Measurements from ENCODE around the gene SIN3A.

The SIN3A gene

DNA sequence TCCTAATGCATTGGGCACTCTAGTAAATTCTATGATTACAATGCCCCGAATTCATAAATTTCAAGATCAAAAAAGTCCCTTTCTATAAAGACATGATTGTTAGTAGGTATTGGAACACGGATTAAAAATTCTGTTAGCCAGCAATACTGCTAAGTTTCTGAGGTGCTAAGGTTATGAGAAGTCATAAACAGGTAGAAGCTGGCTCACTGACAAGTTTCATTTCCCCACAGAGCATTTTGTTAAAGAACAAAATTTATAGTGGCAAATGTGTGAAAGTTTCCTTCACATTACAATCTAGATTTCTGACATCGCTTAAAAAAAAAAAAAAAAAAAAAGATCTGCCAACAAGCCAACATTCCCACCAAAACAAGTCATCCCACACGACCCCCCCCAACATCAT lies 70.7 kb downstream of the SIN3A start:
- DNase-seq (ENCODE audit: low read depth in 2 of 2): no peak

DNA sequence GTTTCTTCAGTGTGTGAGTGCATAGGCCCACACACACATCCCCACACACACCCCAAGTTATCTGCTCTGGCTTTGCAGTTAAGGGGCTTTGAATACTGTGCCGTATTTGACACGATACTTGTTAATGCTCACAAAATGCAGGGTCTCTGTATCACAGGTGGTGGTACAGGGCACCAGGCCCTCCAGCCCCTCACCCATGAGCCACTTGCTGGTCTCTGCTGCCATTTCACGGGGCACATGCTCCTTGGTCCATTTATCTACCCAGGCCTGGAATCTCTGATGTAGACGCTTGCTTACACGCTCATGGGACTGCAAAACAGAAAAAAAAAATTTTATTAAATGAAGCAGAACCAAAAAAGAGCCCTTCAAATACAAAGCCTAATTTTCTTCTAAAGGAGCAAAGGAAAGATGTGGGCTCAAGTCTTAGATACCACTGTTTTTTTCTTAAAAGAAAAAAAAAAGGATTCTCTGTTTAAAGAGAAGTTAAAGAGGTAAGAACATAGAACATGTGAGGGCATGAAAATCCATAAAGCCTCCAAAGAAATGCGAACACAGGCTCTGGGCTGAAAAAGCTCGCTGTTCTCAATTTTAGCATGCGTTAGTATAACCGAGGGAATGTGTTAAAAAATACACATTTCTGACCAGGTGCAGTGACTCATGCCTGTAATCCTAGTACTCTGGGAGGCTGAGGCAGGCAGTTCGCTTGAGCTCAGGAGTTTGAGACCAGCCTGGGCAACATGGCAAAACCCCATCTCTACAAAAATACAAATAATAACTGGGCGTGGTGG lies 79.4 kb downstream of the SIN3A start:
- DNase-seq (ENCODE audit: low read depth in 2 of 2): no peak

DNA sequence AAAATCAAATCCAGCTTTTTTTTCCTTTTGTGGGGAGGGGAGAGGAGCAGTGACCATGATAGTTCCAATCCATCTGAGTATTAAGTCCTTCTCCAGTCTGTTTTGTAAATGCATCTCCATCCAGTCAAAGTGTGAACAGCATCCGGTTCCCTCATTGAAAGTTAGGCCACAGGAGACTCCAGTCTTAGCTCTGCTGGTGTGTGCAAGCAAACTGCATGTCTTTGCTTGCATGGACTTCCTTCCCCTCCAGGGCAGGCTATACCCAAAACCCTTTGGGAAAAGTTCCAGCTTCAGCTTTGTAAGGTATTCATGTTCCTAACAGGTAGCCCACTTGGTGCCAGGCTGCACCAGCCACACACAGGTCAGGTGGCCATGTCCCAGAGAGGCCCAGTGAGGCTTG lies 80.0 kb downstream of the SIN3A start:
- no peak for DNase-seq (ENCODE audit: low read depth in 2 of 2)

DNA sequence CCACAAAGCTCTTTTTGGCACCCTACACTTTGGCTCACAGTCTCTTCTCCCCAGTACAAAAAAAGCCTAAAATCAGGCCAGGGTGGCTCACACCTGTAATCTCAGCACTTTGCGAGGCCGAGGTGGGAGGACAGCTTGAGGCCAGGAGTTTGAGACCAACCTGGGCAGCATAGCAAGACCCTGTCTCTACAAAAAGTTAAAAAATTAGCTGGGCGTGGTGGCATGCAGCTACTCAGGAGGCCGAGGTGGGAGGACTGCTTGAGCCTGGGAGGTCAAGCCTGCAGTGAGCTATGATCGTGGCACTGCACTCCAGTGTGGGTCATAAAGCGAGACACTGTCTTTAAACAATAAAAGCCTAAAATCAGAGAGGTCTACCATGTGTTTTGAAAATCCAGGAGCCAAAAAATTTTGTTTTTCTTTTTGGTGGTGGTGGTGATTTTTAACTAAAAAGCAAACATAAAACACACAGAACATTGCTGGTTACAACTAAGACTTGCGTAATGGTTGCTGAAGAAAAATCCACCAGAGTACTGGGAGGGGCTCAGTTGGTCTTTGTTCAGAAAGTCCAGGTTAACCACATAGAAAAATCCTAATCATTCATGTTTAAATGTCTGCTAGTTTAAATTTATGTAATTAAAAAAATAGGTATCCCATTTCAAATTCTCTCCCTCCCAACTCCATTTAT lies 81.5 kb downstream of the SIN3A start:
- no peak for DNase-seq (ENCODE audit: low read depth in 2 of 2)

DNA sequence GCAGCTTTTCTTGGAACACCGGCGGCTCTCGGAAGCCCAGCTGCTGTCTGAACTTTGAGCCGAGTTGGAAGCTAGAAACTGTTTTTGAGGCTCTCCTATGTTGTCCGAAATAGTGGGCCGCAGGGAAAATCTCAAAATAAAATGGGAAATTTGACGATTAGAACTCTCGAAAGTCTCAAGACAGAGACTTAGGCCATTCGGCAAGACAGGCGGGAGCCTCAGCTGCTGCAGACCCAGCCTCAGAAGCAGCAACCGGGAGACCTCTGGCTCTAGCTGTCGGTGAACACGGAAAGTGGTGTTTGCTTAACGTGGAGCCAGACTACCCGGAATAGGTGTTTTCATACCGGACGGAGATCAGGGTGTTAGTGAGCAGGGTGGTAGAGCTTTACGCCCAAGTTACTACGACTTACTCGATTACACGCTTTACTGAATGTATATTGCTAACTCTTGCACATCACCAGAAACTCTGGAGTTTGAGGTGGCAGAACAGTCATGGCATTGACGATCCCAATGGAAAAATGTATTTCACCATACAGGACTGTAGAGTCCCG lies 82.7 kb downstream of the SIN3A start:
- no peak for DNase-seq (ENCODE audit: low read depth in 2 of 2)

DNA sequence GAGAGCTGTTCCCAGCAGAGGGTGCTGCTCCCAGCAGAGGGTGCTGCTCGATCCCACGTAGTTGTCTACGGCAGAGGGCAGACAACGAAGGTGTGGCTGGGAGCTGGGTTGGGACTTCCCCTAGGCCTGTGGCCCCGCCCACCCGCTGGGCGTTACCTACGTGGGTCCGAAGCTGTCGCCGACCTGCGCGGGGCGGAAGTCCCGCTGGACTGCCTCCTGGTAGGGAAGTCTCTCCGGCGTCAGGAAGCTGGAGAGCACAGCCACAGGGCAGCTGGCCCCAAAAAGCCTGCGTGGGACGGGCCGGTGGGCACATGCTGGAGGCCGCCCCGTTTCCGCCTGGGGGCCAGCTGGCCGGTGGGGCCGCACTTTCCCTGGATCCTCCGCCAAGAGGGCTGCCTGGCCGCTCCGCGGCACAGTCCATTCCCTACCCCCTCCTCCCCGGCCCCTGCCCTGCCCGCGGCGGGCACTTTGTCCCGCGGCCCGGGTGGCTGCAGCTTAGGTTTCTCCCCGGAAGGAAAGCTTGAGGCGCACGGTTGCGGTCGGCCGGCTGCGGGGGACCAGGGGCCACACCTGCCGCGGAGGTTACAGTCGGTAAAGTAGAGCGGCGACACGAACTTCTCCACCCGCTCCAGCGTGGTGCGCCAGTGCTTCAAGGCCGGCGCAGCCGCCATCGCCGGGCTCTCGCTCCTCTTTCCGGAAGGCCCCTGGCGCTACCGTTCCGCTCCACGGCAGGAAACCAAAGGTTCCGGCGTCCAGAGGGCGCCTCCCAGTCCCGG lies 83.4 kb downstream of the SIN3A start, which contains the start of gene MAN2C1:
Gene MAN2C1, minus strand, starts transcription at position 695 of the 776 bp plus-strand sequence. Its CDS starts 24 bp downstream, at position 671.
- DNase-seq (ENCODE audit: low read depth in 2 of 2): peak; percentile 77 to 81

DNA sequence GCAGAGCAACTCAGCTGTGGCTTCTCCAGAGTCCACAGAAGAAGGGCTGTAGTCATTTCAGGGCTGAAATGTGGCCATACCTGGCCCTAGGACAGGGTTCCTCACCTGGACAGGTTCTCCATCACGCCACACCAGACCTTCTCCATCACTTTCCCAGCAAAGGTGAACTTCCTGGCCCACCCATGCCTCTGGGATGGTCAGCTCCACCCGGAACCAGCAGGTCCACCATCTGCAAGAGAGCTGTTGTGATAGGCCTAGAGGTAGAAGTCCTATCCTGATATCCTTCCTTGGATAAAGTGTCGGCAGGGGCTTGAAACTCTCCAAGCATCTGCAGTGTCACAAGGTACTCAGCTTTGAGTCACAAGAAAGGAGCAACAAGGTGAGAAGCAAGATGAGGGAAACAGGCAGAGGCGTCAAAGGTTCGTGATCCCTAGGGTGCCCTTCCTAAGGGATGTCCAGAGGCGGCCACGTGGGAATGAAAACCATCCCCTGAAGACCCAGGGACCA lies 84.0 kb downstream of the SIN3A start:
- no peak for DNase-seq (ENCODE audit: low read depth in 2 of 2)

DNA sequence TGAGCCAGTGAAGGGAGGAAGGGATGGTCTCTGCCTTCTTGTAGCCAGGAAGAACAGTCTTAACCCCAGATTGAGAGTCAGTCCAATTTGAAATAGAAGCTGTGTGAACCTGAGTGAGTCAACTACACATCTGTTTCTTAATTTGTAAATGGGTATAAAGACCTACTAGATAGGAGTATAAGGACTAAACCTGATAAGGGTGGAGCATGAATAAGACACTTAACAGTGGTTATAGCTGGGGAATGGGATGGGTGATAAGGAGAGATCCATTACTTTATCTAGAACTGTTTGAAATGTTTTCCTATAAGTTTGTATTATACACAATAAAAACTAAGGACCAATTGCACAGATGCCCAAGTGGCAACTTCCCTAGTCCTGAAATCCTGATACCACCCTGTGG lies 84.5 kb downstream of the SIN3A start:
- DNase-seq (ENCODE audit: low read depth in 2 of 2): no peak

DNA sequence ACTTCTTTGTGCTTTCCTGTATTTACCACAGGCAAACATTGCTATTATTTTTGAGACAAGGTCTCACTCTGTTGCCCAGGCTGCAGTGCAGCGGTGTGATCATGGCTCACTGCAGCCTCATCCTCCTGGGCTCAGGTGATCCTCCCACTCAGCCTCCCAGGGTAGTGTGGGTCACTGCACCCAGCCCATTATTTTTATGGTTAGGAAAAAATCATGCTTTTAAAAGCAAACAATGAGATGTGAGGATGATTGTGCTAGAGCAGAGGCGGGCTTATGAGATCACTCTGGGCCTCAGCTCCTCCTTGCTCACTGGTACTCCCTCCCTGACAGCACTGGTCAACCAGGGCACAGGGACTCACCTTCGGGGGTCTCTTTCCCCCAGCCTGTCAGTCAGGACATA lies 85.3 kb downstream of the SIN3A start:
- no peak for DNase-seq (ENCODE audit: low read depth in 2 of 2)

DNA sequence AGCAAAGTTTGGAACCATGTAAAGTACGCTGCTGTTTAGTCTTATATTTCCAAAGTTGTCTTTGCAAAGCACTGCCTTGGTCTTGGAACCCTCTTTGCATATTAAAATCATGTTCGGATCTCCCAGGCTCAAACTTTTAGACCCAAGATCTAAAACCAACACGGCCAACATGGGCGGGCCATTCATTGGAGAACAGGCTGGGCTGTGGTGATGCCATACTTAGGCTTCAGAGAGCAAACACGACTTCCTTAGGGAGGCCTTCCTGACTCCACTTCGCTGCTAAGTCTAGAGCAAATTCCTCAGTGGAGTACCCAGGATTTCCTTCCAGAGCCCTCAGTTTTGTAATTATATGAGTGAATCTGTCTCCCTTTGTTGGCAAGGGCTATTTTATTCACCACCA lies 86.6 kb downstream of the SIN3A start:
- no peak for DNase-seq (ENCODE audit: low read depth in 2 of 2)

DNA sequence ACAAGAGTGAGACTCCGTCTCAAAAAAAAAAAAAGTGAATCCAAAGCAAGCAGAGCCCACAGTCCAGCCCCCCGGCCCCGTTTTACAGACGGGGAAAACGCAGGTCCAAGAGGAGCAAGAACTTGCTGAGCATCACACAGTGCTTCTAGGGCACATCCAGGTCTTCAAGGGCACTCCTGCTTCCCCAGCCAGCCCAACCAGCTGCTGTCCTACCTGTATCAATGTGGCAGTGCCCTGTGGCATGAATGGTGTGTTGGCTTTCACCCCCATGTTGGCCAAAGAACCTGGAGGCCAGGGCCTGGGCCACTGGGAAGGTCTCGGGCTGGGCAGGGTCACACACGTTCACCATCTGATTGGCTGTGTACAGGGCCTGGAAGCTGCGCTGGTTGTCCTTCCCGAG lies 87.7 kb downstream of the SIN3A start:
- DNase-seq (ENCODE audit: low read depth in 2 of 2): no peak

DNA sequence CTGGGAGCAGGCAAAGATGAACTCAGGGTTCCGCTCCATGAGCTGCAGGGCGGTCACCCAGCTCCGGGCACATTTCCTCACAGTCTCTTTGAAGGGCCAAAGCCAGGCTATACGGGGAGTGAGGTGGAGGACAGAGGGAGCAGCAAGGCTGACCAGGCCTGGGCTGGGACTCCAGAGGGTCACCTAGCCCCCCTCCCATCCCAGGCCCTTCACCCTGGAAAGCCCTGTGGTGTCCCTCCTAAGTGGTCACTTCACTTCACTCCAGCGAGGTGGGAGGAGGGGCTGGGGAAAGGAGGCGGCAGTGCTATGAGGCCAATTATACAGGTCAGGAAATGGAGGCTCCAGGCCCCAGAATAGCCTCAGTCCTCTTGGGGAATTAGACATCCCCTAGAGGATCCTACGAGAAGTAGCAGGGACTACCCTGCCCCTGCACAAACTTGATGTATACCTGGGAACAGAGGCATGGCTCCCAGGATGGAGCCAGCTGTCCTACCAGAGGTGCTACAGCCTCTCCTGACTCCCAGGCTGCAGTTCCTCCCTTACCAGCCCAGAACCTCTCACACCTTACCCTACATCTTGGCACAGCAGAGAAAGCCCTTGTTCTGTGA lies 88.7 kb downstream of the SIN3A start:
- no peak for DNase-seq (ENCODE audit: low read depth in 2 of 2)

DNA sequence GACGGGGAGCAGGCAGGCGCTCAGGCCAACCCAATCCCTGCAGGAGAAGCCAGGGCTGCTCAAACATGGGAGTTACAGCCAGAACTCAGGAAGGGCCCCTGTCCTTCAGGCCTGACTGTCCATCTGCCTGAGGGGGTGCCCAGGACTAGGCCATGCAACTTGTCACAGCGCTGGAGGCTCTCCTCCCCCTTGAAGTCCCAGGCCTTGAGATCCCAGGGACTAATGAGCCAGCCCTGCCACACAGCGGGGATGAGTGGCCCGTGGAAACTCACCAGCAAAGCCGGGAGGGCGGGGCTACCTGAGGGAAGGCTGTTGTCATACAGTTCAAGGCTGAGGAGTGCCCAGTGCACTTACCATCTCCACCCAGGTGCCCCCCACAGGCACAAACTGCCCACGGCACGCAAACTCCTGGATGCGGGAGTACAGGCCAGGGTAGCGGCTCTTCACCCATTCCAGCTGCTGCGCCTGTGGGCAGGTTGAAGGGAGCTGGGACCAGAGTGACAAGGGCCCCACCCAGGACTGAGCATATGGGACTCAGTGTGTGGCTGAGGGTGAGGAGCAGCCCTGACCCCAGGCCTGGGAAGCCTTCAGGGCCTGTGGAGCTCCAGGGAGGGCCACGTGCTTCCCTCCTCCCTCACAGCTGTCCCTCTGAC lies 89.4 kb downstream of the SIN3A start:
- DNase-seq (ENCODE audit: low read depth in 2 of 2): no peak

DNA sequence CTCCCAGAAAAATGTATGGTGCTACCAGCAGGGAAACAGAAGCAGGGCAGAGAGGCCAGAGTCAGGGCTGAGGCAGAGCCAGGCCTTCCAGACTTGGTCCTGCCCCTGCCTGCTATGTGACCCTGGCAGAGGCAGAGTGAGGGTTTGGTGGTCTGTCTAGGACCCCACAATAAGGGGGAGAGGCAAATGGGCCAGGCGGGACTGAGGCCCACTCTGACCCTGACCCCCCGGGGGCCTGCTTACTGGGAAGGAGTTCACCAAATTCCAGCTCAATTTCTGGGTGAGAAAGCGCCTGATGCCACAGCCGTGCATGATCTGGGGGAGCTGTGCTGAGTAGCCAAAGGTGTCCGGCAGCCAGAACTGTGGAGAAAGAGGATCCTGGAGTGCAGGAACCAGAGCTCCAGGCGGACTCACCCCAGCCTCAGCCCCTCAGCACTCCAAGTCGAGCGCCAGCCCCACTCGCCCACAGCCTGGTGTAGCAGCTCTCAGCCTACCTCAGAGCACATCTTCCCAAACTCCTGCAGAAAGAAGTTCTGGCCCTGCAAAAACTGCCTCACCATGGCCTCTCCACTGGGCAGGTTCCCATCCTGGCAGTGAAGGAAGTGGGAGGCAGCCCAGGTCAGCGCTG lies 90.0 kb downstream of the SIN3A start:
- DNase-seq (ENCODE audit: low read depth in 2 of 2): no peak

DNA sequence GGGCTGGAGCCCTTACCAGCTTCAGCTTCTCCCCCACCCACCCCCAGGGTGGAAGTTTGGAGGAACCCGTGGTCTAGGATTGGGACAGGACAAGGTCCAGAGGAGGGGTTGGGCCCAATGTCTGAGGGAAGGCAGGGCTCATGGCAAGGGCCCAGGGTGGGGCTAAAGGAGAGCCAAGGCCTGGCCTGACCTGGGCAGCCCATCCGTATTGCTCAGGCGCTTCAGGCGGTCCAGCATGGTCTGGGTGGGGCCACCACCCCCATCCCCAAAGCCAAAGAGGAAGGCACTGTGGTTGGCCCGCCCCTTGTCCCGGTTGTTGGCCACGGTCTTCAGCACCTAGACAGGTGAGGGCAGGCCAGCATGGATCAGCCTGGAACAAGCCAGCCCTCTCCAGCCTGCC lies 90.6 kb downstream of the SIN3A start:
- DNase-seq (ENCODE audit: low read depth in 2 of 2): no peak

DNA sequence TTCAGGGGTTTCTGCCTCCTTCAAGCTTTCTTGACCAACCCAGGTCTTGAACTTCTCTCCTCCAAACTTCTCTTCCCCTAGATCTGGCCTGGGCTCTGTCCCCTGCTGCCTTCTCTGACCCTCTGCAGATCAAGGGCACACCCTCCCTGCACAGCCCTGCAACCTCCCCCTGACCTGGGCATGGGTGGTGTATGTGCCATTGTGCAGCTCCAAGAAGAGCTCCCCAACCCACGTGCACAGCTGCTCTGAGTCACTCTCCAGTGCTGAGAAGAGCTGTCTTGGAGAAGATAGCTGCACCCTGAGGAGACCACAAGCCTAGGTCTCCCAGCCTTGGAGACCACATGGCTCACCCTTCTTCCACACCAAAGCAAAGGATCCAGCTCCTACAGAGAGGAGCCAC lies 91.1 kb downstream of the SIN3A start:
- no peak for DNase-seq (ENCODE audit: low read depth in 2 of 2)

DNA sequence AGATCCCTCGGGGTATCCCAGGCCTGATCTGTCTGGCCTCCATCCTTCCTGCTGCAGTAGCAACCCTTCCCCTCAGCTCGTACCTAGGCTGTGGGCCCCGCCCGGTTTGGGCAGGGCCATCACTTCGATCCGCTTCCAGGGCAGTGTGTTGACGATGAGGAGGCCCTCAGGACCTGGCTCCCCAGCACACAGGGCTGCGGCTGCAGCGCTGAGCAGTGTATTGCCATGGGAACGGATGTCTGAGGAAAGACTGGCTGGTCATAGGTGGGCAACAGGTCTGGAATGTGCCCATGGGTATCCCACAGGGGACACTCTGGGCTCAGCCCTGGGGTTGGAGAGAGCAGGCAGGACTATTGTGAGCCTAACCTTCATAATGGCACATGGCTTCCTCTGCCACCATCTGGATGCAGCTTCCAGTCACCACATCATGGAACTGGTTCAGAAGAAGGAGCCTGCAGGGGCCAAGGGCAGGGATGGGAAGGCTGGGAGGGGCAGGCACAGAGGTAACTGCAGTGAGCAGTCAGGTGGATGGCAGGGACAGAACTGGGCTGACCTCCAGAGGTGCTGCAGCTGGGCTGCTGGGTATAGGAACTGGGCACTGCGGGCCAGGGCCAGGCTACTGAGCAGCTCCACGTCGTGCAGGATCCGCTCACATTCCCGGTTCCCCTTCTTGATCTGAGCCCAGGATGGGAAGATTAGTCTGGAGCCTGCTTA lies 91.8 kb downstream of the SIN3A start:
- DNase-seq (ENCODE audit: low read depth in 2 of 2): no peak

DNA sequence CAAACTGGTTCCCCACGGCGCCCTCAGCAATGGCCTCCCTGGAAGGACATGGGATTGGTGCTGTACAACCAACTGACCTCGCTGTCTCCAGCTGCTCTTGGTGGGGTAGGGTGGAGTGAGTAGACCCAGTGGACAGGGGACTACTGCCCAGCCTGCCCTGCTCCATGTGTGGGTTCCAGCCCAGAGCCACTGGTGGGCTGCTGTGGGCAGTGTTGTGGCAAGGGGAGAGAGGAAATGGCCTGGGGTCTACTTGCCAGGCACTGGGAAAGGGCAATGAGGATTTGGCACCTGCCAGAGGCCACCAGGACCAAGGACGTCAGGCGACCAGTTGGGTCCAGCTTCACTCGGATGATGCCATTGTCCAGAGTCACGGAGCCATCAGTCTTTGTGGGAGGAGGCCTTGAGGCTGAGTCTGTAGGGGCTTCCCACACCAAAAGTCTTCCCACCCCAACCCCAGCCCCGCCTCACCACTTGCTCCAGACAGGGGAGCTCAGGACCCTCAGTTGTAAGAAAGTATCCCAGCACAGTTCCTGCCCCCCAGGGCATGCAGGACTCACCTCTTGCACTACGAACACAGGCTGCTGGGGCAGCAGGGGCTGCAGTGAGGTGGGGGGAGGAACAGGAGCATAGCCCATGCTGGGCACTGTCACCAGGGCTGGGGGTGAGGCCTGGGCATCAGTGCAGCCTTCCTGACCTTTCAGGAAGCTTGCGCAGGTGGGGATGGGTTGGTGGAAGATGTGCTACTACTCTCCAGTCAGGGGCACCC lies 92.5 kb downstream of the SIN3A start:
- no peak for DNase-seq (ENCODE audit: low read depth in 2 of 2)

DNA sequence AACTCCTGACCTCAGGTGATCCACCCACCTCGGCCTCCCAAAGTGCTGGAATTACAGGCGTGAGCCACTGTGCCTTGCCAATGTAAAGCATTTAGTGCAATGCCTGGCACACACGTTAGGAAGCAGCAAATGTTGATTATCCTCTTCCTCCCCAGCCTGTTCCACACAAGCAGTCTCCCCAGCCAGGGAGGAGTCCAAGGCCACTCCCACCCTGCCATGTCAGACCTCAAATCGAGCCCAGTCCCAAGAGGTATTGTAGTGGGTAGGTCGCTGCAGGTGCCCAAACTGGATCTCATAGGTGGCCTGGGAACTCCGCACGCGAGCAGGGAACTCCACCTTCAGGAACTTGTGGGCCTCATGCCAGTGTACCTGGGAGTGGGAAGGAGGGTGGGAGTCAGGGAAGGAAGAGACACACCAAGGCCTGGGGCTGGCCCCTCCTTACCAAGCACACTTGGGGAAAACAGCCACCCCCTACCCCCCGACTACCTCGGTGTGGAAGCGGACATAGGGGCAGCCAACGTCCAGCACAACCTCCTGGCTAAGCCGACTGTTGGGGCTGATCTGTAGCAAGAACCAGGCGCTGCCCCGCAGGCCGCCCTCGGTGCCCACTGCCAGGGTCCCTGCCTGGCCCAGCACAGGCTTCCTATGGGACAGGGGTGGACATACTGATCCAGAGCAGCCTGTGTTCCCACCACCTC lies 93.4 kb downstream of the SIN3A start:
- DNase-seq (ENCODE audit: low read depth in 2 of 2): no peak
